Osteoblast (primary cell): ENCODE data around the gene SUGP2. TPM values are rescaled to one million over a fixed set of nuclear protein-coding genes. Genes with fewer than 3 reads are reported as not detected.

Experiments
- DNase-seq: peaks from one replicate; pipeline ENCODE4 v3.0.0; 2011; ENCODE audit warnings: low spot score, mixed read lengths; ENCODE audit not compliant: insufficient read length; ENCODE audit errors: missing footprints
- H2AFZ ChIP-seq: 2 replicates; pipeline ENCODE4 v1.6.0; 2011; ENCODE audit warnings: mild to moderate bottlenecking, low read length
- H3K27ac ChIP-seq: 2 replicates; pipeline ENCODE4 v1.5.1; 2011; ENCODE audit warnings: mild to moderate bottlenecking, low read depth, low read length, moderate library complexity
- H3K27me3 ChIP-seq: 2 replicates; pipeline ENCODE4 v1.6.0; 2012; ENCODE audit warnings: mild to moderate bottlenecking, control low read depth, inconsistent platforms, low read length, moderate library complexity; ENCODE audit not compliant: insufficient read depth
- H3K36me3 ChIP-seq: 2 replicates; pipeline ENCODE4 v1.5.1; 2011; ENCODE audit warnings: mild to moderate bottlenecking, low read length, control low read depth, moderate library complexity; ENCODE audit not compliant: insufficient read depth
- H3K4me1 ChIP-seq: 2 replicates; pipeline ENCODE4 v1.5.1; 2011; ENCODE audit warnings: mild to moderate bottlenecking, low read length, control low read depth, moderate library complexity; ENCODE audit not compliant: insufficient read depth
- H3K4me2 ChIP-seq: 2 replicates; pipeline ENCODE4 v1.6.0; 2011; ENCODE audit warnings: mild to moderate bottlenecking, low read length; ENCODE audit not compliant: insufficient read depth
- H3K4me3 ChIP-seq: fragments of 200-600 bp; sonication (generic); 3 replicates; pipeline ENCODE4 v1.5.1; 2012; ENCODE audit warnings: mild to moderate bottlenecking, low read length, inconsistent platforms; ENCODE audit not compliant: insufficient read depth
- H3K79me2 ChIP-seq: 2 replicates; pipeline ENCODE4 v1.6.0; 2012; ENCODE audit warnings: mild to moderate bottlenecking, low read length, control low read depth, inconsistent platforms; ENCODE audit not compliant: insufficient read depth
- H3K9me3 ChIP-seq: 2 replicates; pipeline ENCODE4 v1.5.1; 2011; ENCODE audit warnings: low read depth, low read length, control low read depth
- H4K20me1 ChIP-seq: 2 replicates; pipeline ENCODE4 v1.6.0; 2012; ENCODE audit warnings: mild to moderate bottlenecking, low read length, control low read depth; ENCODE audit not compliant: insufficient read depth
- CTCF ChIP-seq: IDR thresholded peaks from 2 replicates; pipeline ENCODE4 v1.5.1; 2011; ENCODE audit warnings: mild to moderate bottlenecking, low read depth, low read length, moderate library complexity; ENCODE audit errors: extremely low read depth
- total RNA-seq: library from RNA; depleted of rRNA; stranded (reverse); fragments of >200 nt; gene quantifications from 2 replicates; pipeline ENCODE4 v1.2.3, GENCODE V29; 2012

SUGP2 gene
- total RNA-seq, 1 donor: 33.7 TPM

- H3K4me3 ChIP-seq: no peak overlapping the region
- peaks cover 41% of the 10 kb centered on the region for H3K36me3 ChIP-seq
- no peak for TF ChIP-seq CTCF
- H4K20me1 ChIP-seq: no peaks in the 10 kb centered on the region
- DNase-seq: peak; percentile 10
- no peak overlapping the region for H3K27ac ChIP-seq
- no peaks in the 10 kb centered on the region for H3K27me3 ChIP-seq
- H3K79me2 ChIP-seq: no peaks in the 10 kb centered on the region
- no peaks in the 10 kb centered on the region for H3K4me1 ChIP-seq
- no peak overlapping the region for H2AFZ ChIP-seq
- no peaks in the 10 kb centered on the region for H3K9me3 ChIP-seq
- no peak overlapping the region for H3K4me2 ChIP-seq
Observed at GRCh38 chr19:19049406-19049805, 16.1 kb upstream of the SUGP2 start.

- Histone ChIP-seq H3K9me3 (no peaks in the 10 kb centered on the region), H2AFZ (no peak overlapping the region), H3K36me3 (peaks cover 24% of the 10 kb centered on the region), H3K4me3 (no peak overlapping the region), H3K79me2 (peaks cover 48% of the 10 kb centered on the region), H3K27me3 (no peaks in the 10 kb centered on the region), H4K20me1 (peaks cover 15% of the 10 kb centered on the region), H3K4me1 (peaks cover 5% of the 10 kb centered on the region), H3K27ac (no peak overlapping the region), H3K4me2 (no peak overlapping the region)
- no peak for TF ChIP-seq CTCF
- DNase-seq: no peak
Observed at GRCh38 chr19:19043881-19044280, 10.6 kb upstream of the SUGP2 start.

DNA sequence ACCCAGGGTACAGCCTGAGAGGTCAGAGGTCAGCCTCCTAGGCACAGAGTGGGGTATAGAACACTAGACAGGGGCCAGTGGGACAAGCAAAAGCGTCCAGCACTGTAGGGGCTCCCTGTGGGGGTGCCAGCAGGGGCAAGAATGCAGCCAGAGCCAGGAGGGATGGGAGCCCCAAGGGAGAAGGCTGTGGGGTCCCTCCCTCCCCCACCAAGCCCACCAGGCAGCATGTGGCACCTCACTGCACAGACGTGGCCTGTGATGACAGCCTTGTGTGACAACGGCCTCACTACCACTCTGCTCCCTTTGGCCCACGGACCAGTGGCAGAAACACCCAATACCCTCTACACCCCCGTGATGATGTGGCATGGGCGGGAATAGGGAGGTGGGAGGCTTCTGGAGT lies 10.2 kb upstream of the SUGP2 start:
- Histone ChIP-seq H3K27ac (no peak overlapping the region), H3K9me3 (no peaks in the 10 kb centered on the region), H3K4me3 (no peak overlapping the region), H3K4me2 (no peak overlapping the region), H3K79me2 (peaks cover 50% of the 10 kb centered on the region), H4K20me1 (peaks cover 15% of the 10 kb centered on the region), H3K36me3 (peaks cover 26% of the 10 kb centered on the region), H3K4me1 (peaks cover 5% of the 10 kb centered on the region), H2AFZ (no peak overlapping the region), H3K27me3 (no peaks in the 10 kb centered on the region)
- no peak for TF ChIP-seq CTCF
- DNase-seq: peak; percentile 19

DNA sequence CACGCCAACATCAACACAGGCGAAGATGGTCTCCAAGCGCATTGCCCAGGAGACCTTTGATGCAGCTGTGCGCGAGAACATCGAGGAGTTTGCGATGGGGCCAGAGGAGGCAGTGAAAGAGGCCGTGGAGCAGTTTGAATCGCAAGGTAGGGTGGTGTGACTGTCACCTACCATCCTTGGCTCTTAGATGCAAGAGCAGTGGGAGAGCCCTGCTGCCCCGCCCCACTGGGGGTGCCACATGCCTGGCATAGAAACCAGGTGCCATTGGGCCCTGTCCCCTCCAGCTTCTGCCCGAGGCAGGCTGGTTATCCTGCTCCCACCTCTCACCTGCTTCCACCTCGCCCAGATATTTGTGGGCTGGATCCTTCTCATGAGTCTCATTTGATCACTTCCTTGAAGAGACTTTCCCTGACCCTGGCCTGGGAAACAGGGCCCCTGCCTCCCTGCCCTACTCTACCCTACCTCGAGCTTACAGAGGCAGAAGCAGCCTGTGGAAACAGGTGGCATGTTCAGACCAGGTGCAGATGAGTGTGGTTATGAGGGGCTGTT lies 9.5 kb upstream of the SUGP2 start:
- H3K79me2 ChIP-seq: peaks cover 54% of the 10 kb centered on the region
- peaks cover 5% of the 10 kb centered on the region for H3K4me1 ChIP-seq
- H3K36me3 ChIP-seq: peaks cover 26% of the 10 kb centered on the region
- H3K4me3 ChIP-seq: no peak overlapping the region
- no peak overlapping the region for H3K4me2 ChIP-seq
- no peak for TF ChIP-seq CTCF
- peak; percentile 9 for DNase-seq
- H3K27me3 ChIP-seq: no peaks in the 10 kb centered on the region
- H2AFZ ChIP-seq: no peak overlapping the region
- H3K27ac ChIP-seq: no peak overlapping the region
- peaks cover 15% of the 10 kb centered on the region for H4K20me1 ChIP-seq
- H3K9me3 ChIP-seq: no peaks in the 10 kb centered on the region
